Caco-2 (cell line): ENCODE data around the gene RASGRF2. TPM values are rescaled to one million over a fixed set of nuclear protein-coding genes. Genes with fewer than 3 reads are reported as not detected.

Source experiments
- BruUV-seq: library from RNA; stranded (reverse); fragments of 400-500 nt; replicated peaks from 2 replicates; lab custom pipeline; 2021; lab: Mats Ljungman, UMichigan
- CTCF ChIA-PET: fragments of 300-600 bp; sonication (Branson Sonifier 250); formaldehyde crosslinking; loops from one replicate; lab custom pipeline; 2022; ENCODE audit warnings: antibody characterized with exemption; lab: Charles Lee
- POLR2A ChIA-PET: fragments of 300-600 bp; sonication (Branson Sonifier 250); formaldehyde crosslinking; loops from one replicate; lab custom pipeline; 2022; ENCODE audit warnings: antibody characterized with exemption; lab: Charles Lee
- DNase-seq, 2 experiments: peaks; one replicate each; pipeline versions ENCODE4 v3.0.0 to v3.0.0-alpha.2; 2020 to 2022
- H3K27me3 ChIP-seq: replicated peaks from 2 replicates; pipeline ENCODE4 v1.6.0; 2011; ENCODE audit warnings: low read length; ENCODE audit not compliant: control insufficient read depth, insufficient read depth
- H3K36me3 ChIP-seq: 2 replicates; pipeline ENCODE4 v1.5.1; 2011; ENCODE audit warnings: low read length; ENCODE audit not compliant: control insufficient read depth, insufficient read depth
- H3K4me1 ChIP-seq: fragments of 250-450 bp; sonication (Bioruptor Pico); 2 replicates; pipeline ENCODE4 v1.5.1; 2020; ENCODE audit warnings: mild to moderate bottlenecking
- H3K4me3 ChIP-seq: 2 replicates; pipeline ENCODE4 v1.5.1; 2011; ENCODE audit warnings: low read depth, mild to moderate bottlenecking, control low read depth, low read length
- H3K9me3 ChIP-seq: fragments of 250-450 bp; sonication (Bioruptor Pico); 2 replicates; pipeline ENCODE4 v1.5.1; 2020; ENCODE audit warnings: mild to moderate bottlenecking, moderate library complexity
- H3K27ac Mint-ChIP-seq: one replicate; pipeline ENCODE4 v1.8.0; 2022; ENCODE audit warnings: mixed read lengths; ENCODE audit not compliant: unreplicated experiment
- H3K27me3 Mint-ChIP-seq: one replicate; pipeline ENCODE4 v1.8.0; 2022; ENCODE audit warnings: mixed read lengths; ENCODE audit not compliant: insufficient read depth, unreplicated experiment
- H3K36me3 Mint-ChIP-seq: one replicate; pipeline ENCODE4 v1.8.0; 2022; ENCODE audit warnings: mild to moderate bottlenecking, mixed read lengths; ENCODE audit not compliant: insufficient read depth, unreplicated experiment
- H3K4me1 Mint-ChIP-seq: one replicate; pipeline ENCODE4 v1.8.0; 2022; ENCODE audit warnings: low read depth, mixed read lengths; ENCODE audit not compliant: unreplicated experiment
- H3K4me3 Mint-ChIP-seq: one replicate; pipeline ENCODE4 v1.8.0; 2022; ENCODE audit warnings: mild to moderate bottlenecking, moderate library complexity, mixed read lengths; ENCODE audit not compliant: unreplicated experiment
- H3K9me3 Mint-ChIP-seq: one replicate; pipeline ENCODE4 v1.8.0; 2022; ENCODE audit warnings: mixed read lengths; ENCODE audit not compliant: unreplicated experiment
- intact Hi-C: fragments of 100-400 bp; cut with micrococcal nuclease; formaldehyde crosslinking; loops from one replicate; pipeline ENCODE4 v1.10.0; 2022; ENCODE audit not compliant: unreplicated experiment
- total RNA-seq: library from RNA; stranded (reverse); gene quantifications from 2 replicates; pipeline ENCODE4 v1.2.3, GENCODE V29; 2022
- TF ChIP-seq, protein P1 (sequence below), 2 experiments: fragments of 200-600 bp in 1 of 2; IDR thresholded peaks; 1 replicate in 1 of 2; 2 replicates in 1 of 2; pipeline versions ENCODE4 v1.5.1 to v1.8.0; 2011 to 2022; ENCODE audit warnings: antibody characterized with exemption in 1 of 2, control low read depth in 1 of 2, inconsistent platforms in 1 of 2, low read depth in 1 of 2, low read length in 1 of 2, mild to moderate bottlenecking in 1 of 2, moderate library complexity in 1 of 2; ENCODE audit not compliant: insufficient read depth in 1 of 2, severe bottlenecking in 1 of 2, unreplicated experiment in 1 of 2

RASGRF2 gene
- total RNA-seq, 1 experiment from 2014 or later: 23.1 TPM

DNA sequence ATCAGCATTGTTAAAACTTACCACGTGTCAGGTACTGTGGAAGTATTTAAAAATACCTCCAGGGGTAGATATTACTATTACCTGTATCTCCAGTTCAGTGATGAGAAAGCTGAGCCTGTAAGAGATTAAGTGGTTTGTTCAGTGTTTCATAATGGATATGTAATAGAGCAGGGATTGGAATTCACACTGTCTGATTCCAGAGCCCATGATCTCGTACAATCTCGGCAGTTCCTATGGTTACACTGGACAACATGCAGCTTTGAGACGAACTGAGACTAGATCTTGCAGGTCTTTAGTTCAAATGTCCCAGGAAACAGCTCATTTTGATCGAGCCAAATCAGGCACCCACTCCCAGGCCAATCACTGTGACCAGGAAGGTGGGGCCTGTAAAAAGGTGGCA is 8.8 kb upstream of the RASGRF2 start:
- TF ChIP-seq, protein P1, sequence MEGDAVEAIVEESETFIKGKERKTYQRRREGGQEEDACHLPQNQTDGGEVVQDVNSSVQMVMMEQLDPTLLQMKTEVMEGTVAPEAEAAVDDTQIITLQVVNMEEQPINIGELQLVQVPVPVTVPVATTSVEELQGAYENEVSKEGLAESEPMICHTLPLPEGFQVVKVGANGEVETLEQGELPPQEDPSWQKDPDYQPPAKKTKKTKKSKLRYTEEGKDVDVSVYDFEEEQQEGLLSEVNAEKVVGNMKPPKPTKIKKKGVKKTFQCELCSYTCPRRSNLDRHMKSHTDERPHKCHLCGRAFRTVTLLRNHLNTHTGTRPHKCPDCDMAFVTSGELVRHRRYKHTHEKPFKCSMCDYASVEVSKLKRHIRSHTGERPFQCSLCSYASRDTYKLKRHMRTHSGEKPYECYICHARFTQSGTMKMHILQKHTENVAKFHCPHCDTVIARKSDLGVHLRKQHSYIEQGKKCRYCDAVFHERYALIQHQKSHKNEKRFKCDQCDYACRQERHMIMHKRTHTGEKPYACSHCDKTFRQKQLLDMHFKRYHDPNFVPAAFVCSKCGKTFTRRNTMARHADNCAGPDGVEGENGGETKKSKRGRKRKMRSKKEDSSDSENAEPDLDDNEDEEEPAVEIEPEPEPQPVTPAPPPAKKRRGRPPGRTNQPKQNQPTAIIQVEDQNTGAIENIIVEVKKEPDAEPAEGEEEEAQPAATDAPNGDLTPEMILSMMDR (IDR thresholded peaks at IDR 0.05; ENCODE audit: insufficient read depth in 1 of 2, low read depth in 1 of 2, low read length in 1 of 2, severe bottlenecking in 1 of 2, unreplicated experiment in 1 of 2): no peak
- Mint-ChIP-seq H3K9me3 (no peaks in the 10 kb centered on the region), H3K36me3 (no peaks in the 10 kb centered on the region), H3K27ac (no peak overlapping the region), H3K27me3 (no peaks in the 10 kb centered on the region), H3K4me1 (no peaks in the 10 kb centered on the region), H3K4me3 (no peak overlapping the region)
- no peak for DNase-seq
- intact Hi-C loops: no loop called here
- H3K27me3 ChIP-seq: no peaks in the 10 kb centered on the region
- H3K4me3 ChIP-seq: no peak overlapping the region
- ChIA-PET POLR2A (no interaction called here), CTCF (no interaction called here)
- no peaks in the 10 kb centered on the region for H3K4me1 ChIP-seq
- no TSS peak for BruUV-seq
- no peaks in the 10 kb centered on the region for H3K36me3 ChIP-seq
- 0 out of 2 replicates have a peak, but pooled peaks cover 4% of the 10 kb centered on the region for H3K9me3 ChIP-seq

DNA sequence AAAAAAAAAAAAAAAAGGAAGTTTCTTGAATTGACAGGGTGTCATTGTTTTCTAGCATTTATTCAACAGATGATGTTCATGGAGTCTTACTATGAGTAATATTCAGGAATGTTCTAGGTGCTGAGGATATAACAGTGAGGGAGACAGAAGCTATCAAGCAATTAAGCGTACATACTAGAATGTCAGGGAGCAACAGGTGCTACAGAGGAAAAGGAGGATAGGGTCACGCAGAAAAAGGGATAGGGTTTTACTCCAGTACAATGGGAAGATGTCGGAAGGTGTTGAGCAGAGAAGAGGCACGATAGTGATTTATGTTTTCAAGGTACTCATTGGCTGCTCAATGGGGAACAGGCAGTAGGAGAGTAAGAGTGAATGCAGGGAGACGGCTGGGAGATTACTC is 6.6 kb upstream of the RASGRF2 start:
- intact Hi-C loops: no loop called here

DNA sequence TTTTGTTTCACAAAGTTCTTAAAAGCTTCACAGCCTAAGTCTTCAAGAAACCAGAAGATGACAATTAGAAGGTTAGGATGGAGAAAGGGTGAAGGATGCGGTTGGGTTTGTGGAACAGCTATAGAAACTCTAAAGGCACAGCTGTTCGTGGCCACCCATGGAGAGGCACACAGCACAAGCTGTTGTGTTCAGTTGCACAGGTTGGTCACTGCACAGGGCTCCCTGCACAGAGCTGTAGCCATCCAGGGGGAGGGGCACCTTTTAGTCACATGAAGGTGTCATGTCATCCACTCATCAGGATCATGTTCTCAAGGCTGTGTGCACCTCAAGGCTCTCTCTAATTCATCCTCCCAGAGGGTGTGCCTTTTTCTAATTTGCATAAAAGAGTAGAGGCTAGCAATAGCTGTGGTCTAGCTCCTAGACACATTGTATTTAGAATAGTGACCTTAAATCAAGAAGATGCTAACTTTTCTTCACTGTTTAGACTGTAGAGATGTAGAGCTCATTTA is 5.0 kb upstream of the RASGRF2 start:
- TF ChIP-seq, protein P1 (IDR thresholded peaks at IDR 0.05; ENCODE audit: insufficient read depth in 1 of 2, low read depth in 1 of 2, low read length in 1 of 2, severe bottlenecking in 1 of 2, unreplicated experiment in 1 of 2): no peak
- Mint-ChIP-seq H3K4me1 (peaks cover 7% of the 10 kb centered on the region), H3K27ac (no peak overlapping the region), H3K27me3 (peaks cover 3% of the 10 kb centered on the region), H3K9me3 (no peaks in the 10 kb centered on the region), H3K4me3 (no peak overlapping the region), H3K36me3 (no peaks in the 10 kb centered on the region)
- Histone ChIP-seq H3K9me3 (no peaks in the 10 kb centered on the region), H3K36me3 (no peaks in the 10 kb centered on the region), H3K27me3 (no peaks in the 10 kb centered on the region), H3K4me1 (peaks cover 8% of the 10 kb centered on the region), H3K4me3 (no peak overlapping the region)
- ChIA-PET CTCF (no interaction called here), POLR2A (no interaction called here)
- intact Hi-C loops: no loop called here
- BruUV-seq: no TSS peak
- no peak for DNase-seq

More for the DNA sequence above, 6.6 kb upstream of the RASGRF2 start:
- Mint-ChIP-seq H3K27me3 (no peaks in the 10 kb centered on the region), H3K4me3 (no peak overlapping the region), H3K27ac (no peak overlapping the region), H3K36me3 (no peaks in the 10 kb centered on the region), H3K9me3 (no peaks in the 10 kb centered on the region), H3K4me1 (no peaks in the 10 kb centered on the region)
- H3K27me3 ChIP-seq: no peaks in the 10 kb centered on the region
- DNase-seq: no peak
- ChIA-PET CTCF (interaction anchor here (0.6 kb wide), 1 partner anchor 41 kb away, joined by 4 read pairs; no protein-coding TSS in a partner anchor), POLR2A (no interaction called here)
- no peaks in the 10 kb centered on the region for H3K9me3 ChIP-seq
- H3K4me3 ChIP-seq: no peak overlapping the region
- TF ChIP-seq, protein P1 (IDR thresholded peaks at IDR 0.05; ENCODE audit: insufficient read depth in 1 of 2, low read depth in 1 of 2, low read length in 1 of 2, severe bottlenecking in 1 of 2, unreplicated experiment in 1 of 2): no peak
- BruUV-seq: no TSS peak
- no peaks in the 10 kb centered on the region for H3K36me3 ChIP-seq
- peaks cover 3% of the 10 kb centered on the region; the same call in 1 of the 2 replicates for H3K4me1 ChIP-seq
